Smooth muscle cell (in vitro differentiated cells): ENCODE measurements around the gene MORC1. TPM values are rescaled to one million over a fixed set of nuclear protein-coding genes. Genes with fewer than 3 reads are reported as not detected.
"Not testable (repeated sequence)": the region's sequence is repeated elsewhere in the genome, so short reads cannot be mapped to it uniquely, and the experiment has no call there.

Experiments used
- DNase-seq: peaks from one replicate; lab custom pipeline; 2025; ENCODE audit not compliant: unreplicated experiment; lab: John Stamatoyannopoulos, UW
- H2AFZ ChIP-seq: fragments of 200-600 bp; sonication (generic); 2 replicates; pipeline ENCODE4 v1.6.0; 2016; ENCODE audit warnings: antibody characterized with exemption, low read depth, mild to moderate bottlenecking
- H3F3A ChIP-seq: fragments of 200-600 bp; sonication (generic); 2 replicates; pipeline ENCODE4 v1.6.0; 2017; ENCODE audit warnings: antibody characterized with exemption, low read depth
- H3K27ac ChIP-seq: fragments of 200-600 bp; sonication (generic); 2 replicates; pipeline ENCODE4 v1.5.1; 2016; ENCODE audit warnings: low read depth, mild to moderate bottlenecking
- H3K27me3 ChIP-seq: fragments of 200-600 bp; sonication (generic); 2 replicates; pipeline ENCODE4 v1.6.1; 2016; ENCODE audit warnings: low read depth, mild to moderate bottlenecking
- H3K36me3 ChIP-seq: fragments of 200-600 bp; sonication (generic); 2 replicates; pipeline ENCODE4 v1.5.1; 2016; ENCODE audit warnings: low read depth
- H3K4me1 ChIP-seq: fragments of 200-600 bp; sonication (generic); 2 replicates; pipeline ENCODE4 v1.5.1; 2016; ENCODE audit warnings: low read depth
- H3K4me2 ChIP-seq: fragments of 200-600 bp; sonication (generic); 2 replicates; pipeline ENCODE4 v1.6.0; 2016; ENCODE audit warnings: mild to moderate bottlenecking
- H3K4me3 ChIP-seq: fragments of 200-600 bp; sonication (generic); 2 replicates; pipeline ENCODE4 v1.5.1; 2016; ENCODE audit warnings: mild to moderate bottlenecking
- H3K79me2 ChIP-seq: fragments of 200-600 bp; sonication (generic); 2 replicates; pipeline ENCODE4 v1.6.0; 2016; ENCODE audit warnings: low read depth, mild to moderate bottlenecking
- H3K9ac ChIP-seq: fragments of 200-600 bp; sonication (generic); 2 replicates; pipeline ENCODE4 v1.6.0; 2016; ENCODE audit warnings: low read depth
- H3K9me3 ChIP-seq: fragments of 200-600 bp; sonication (generic); replicated peaks from 2 replicates; pipeline ENCODE4 v1.5.1; 2016; ENCODE audit warnings: low read depth
- H4K20me1 ChIP-seq: fragments of 200-600 bp; sonication (generic); 2 replicates; pipeline ENCODE4 v1.6.0; 2016; ENCODE audit warnings: low read depth
- CTCF ChIP-seq: fragments of 200-600 bp; sonication (generic); IDR thresholded peaks from 2 replicates; pipeline ENCODE4 v1.5.1; 2017; ENCODE audit warnings: borderline replicate concordance, mild to moderate bottlenecking, antibody characterized with exemption; ENCODE audit not compliant: insufficient read depth, poor library complexity, severe bottlenecking
- WGBS: methylation state at CpG from one replicate; pipeline ENCODE4 v1.1.7; 2016; ENCODE audit warnings: low lambda C conversion rate; 5-methylcytosine and 5-hydroxymethylcytosine counted together
- polyA plus RNA-seq: library from polyadenylated mRNA; unstranded; fragments of >200 nt; fragmentation: Nextera tagmentation; extraction: Ambion mirVana; gene quantifications from 2 replicates; pipeline ENCODE4 v1.2.1, GENCODE V29; 2016
- total RNA-seq: library from RNA; depleted of rRNA; stranded (reverse); fragments of >200 nt; gene quantifications from 2 replicates; pipeline ENCODE4 v1.2.3, GENCODE V29; 2014

Gene MORC1
- total and polyA plus RNA-seq, 2 experiments from 2014 or later, result not detected

- Histone ChIP-seq H2AFZ (no peak overlapping the region), H3K4me1 (no peaks in the 10 kb centered on the region), H3K4me2 (peak overlapping the region; percentile 55), H3K9me3 (no peaks in the 10 kb centered on the region), H3K9ac (no peak overlapping the region), H3K27ac (no peak overlapping the region), H3F3A (no peaks in the 10 kb centered on the region), H3K27me3 (peaks cover 6% of the 10 kb centered on the region), H3K36me3 (no peaks in the 10 kb centered on the region), H4K20me1 (no peaks in the 10 kb centered on the region), H3K79me2 (no peaks in the 10 kb centered on the region), H3K4me3 (no peak overlapping the region)
- WGBS, result 85% methylated on average over 1 of the region's 1 CpG
- TF ChIP-seq CTCF, result no peak
- DNase-seq, result no peak
Measured at GRCh38 chr3:109089265-109089664, 28.7 kb downstream of the MORC1 start.

- peaks cover 10% of the 10 kb centered on the region for H3K27me3 ChIP-seq
- H3F3A ChIP-seq, result no peaks in the 10 kb centered on the region
- no peaks in the 10 kb centered on the region for H3K4me1 ChIP-seq
- no peak overlapping the region for H2AFZ ChIP-seq
- no peak overlapping the region for H3K4me3 ChIP-seq
- H3K36me3 ChIP-seq, result no peaks in the 10 kb centered on the region
- H3K79me2 ChIP-seq, result no peaks in the 10 kb centered on the region
- H3K9ac ChIP-seq, result no peak overlapping the region
- no peak overlapping the region for H3K27ac ChIP-seq
- no peaks in the 10 kb centered on the region for H4K20me1 ChIP-seq
- peak; percentile 77 for TF ChIP-seq CTCF
- WGBS, result 55% methylated on average over 6 of the region's 6 CpGs
- no peak for DNase-seq
- no peaks in the 10 kb centered on the region for H3K9me3 ChIP-seq
- H3K4me2 ChIP-seq, result no peak overlapping the region
Measured at GRCh38 chr3:109081746-109082510, 36.0 kb downstream of the MORC1 start.

- H3K36me3 ChIP-seq, result not testable (repeated sequence)
Measured at GRCh38 chr3:109080090-109080489, 37.8 kb downstream of the MORC1 start.

GRCh38 chr3:109073116-109073515, 44.8 kb downstream of the MORC1 start:
- no peak for TF ChIP-seq CTCF
- Histone ChIP-seq H3K9me3 (no peaks in the 10 kb centered on the region), H3K4me2 (no peak overlapping the region), H3K79me2 (no peaks in the 10 kb centered on the region), H4K20me1 (no peaks in the 10 kb centered on the region), H3F3A (no peaks in the 10 kb centered on the region), H3K9ac (no peak overlapping the region), H3K36me3 (no peaks in the 10 kb centered on the region), H3K27me3 (peaks cover 4% of the 10 kb centered on the region), H3K27ac (no peak overlapping the region), H3K4me1 (no peaks in the 10 kb centered on the region), H2AFZ (no peak overlapping the region), H3K4me3 (no peak overlapping the region)
- WGBS, result 57% methylated on average over 1 of the region's 1 CpG
- DNase-seq, result no peak

More at GRCh38 chr3:109080090-109080489, 37.8 kb downstream of the MORC1 start:
- H3F3A ChIP-seq, H4K20me1 ChIP-seq, H3K4me2 ChIP-seq, DNase-seq, H3K27me3 ChIP-seq, H3K79me2 ChIP-seq, H3K4me3 ChIP-seq, H3K27ac ChIP-seq, H2AFZ ChIP-seq, H3K4me1 ChIP-seq, H3K9ac ChIP-seq, H3K9me3 ChIP-seq: not testable (repeated sequence)
- 87% methylated on average over 1 of the region's 1 CpG for WGBS
